GM19438 (cell line): Measurements from ENCODE around the gene GEMIN2.
A peak's percentile ranks its signal among the peaks of the same experiment; 100 is the strongest.
"Not testable (repeated sequence)": the region's sequence is repeated elsewhere in the genome, so short reads cannot be mapped to it uniquely, and the experiment has no call there.

ENCODE experiments used
- ATAC-seq: cut with Tn5 transposase; IDR thresholded peaks from one replicate; pipeline ENCODE4 v1.9.1; 2021; ENCODE audit warnings: low read depth; ENCODE audit not compliant: unreplicated experiment

The GEMIN2 gene

DNA sequence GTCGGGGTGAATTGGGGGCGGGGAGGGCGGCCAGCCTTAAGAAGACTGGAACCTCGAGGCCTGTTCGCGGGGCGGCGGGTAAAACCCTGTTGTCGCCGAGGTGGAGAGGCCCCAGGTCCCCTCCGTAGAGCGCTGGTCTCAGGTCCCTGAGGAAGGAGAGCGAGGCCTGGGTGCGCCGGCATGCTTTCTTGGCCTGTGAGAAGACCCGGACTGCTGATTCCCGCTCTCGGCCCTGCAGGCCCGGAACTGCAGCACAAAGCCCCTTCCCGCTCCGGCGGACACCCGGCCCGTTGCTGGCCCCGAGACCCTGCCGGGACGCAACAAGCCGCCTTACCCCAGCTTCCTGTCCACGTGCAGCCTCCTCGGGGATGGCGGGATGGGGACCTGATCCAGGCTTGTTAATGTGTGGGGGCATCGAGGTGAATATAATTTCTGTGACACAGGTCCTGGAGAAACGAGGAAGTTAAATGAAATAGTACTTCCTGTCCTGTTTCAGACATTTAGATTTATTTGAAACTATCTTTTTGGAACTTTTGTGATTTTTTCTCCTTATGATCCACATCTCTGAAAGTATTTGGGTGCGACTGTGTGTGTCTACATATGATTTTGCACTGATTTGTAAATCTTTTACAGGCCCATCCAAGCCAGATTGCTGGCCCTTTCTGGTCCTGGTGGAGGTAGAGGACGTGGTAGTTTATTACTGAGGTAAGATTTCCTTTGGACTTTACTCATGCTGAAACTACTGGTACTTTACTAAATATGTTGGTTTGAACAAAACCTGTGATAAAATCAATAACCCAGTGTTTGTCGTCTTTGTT is 61.5 kb downstream of the GEMIN2 start:
- ATAC-seq: peak; percentile 1

DNA sequence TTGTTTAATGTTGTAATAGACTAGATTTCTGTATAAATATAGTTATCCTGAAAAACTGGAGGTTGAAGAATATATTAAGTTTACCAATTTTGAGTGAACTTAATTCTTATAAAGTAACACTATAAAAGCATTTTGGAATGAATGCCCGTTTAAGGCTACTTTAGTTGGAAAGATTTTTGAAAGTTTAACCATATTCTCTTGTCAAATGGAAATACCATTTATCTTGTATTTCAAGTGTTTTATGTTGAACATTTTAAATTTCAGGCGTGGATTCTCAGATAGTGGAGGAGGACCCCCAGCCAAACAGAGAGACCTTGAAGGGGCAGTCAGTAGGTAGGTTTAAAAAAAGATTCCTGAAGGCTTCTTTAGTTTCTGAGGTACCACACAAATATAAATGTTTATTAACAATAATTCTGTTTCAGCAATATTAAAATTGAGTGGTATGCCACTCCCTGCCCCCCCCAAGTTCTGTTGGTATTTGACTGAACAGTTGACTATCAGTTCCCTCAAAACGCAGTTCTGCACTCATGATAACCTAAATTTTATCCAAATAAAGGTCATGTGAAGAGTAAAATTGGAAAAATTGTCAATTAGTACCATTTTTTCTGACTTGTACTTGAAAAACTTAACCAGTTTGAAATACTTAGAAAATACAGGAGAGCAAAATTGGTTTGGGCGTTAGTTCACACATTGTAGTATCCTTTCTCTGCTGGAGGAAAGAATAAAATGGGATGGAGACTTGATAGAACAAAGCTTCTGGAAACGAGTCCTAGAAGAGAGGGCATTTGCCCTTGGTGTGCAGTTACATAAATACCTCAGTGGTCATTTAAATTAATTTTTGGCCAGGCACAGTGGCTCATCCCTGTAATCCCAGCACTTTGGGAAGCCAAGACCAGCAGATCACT is 62.4 kb downstream of the GEMIN2 start:
- no peak for ATAC-seq

GRCh38 chr14:39177168-39177545 is 63.0 kb downstream of the GEMIN2 start:
- no peak for ATAC-seq

DNA sequence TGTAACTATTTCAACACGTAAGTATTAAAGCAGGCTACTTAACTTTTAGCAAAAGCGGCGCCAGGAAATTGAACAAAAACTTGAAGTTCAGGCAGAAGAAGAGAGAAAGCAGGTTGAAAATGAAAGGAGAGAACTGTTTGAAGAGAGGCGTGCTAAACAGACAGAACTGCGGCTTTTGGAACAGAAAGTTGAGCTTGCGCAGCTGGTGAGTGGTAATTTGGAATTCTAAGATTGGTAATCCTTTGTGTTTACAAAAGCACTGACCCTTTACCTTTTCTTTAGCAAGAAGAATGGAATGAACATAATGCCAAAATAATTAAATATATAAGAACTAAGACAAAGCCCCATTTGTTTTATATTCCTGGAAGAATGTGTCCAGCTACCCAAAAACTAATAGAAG is 64.9 kb downstream of the GEMIN2 start:
- ATAC-seq: no peak

DNA sequence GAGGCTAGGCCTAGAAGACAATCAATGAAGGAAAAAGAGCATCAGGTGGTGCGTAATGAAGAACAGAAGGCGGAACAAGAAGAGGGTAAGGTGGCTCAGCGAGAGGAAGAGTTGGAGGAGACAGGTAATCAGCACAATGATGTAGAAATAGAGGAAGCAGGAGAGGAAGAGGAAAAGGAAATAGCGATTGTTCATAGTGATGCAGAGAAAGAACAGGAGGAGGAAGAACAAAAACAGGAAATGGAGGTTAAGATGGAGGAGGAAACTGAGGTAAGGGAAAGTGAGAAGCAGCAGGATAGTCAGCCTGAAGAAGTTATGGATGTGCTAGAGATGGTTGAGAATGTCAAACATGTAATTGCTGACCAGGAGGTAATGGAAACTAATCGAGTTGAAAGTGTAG is 66.4 kb downstream of the GEMIN2 start:
- ATAC-seq: no peak

GRCh38 chr14:39181026-39181692 is 67.0 kb downstream of the GEMIN2 start:
- no peak for ATAC-seq

- no peak for ATAC-seq
Measured at GRCh38 chr14:39181693-39182047, 67.5 kb downstream of the GEMIN2 start.

- ATAC-seq: no peak
Measured at GRCh38 chr14:39182770-39183684, 68.9 kb downstream of the GEMIN2 start.

DNA sequence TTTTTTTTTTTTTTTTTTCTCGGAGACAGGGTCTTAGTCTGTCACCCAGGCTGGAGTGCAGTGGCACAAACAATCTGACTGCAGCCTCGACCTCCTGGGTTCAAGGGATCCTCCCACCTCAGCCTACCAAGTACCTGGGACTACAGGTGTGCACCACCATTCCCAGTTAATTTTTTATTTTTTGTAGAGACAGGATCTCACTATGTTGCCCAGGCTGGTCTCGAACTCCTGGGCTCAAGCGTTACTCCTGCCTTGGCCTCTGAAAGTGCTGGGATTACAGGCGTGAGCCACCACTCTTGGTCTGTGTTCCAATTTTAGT is 69.5 kb downstream of the GEMIN2 start:
- not testable (repeated sequence) for ATAC-seq

- ATAC-seq: no peak
Measured at GRCh38 chr14:39184628-39185255, 70.6 kb downstream of the GEMIN2 start.

- ATAC-seq: no peak
Measured at GRCh38 chr14:39185256-39186049, 71.3 kb downstream of the GEMIN2 start.
